Uterus (tissue), 4 donors: ENCODE measurements around the gene VAT1L. TPM values are rescaled to one million over a fixed set of nuclear protein-coding genes. Genes with fewer than 3 reads are reported as not detected.

Source experiments
- DNase-seq, 2 donors: peaks; one replicate each; pipeline ENCODE4 v3.0.0-alpha.2; 2019 to 2020
- H3K27ac ChIP-seq, 2 donors: fragments of 200-600 bp; sonication (generic); 1 replicate in 1 of 2; 2 replicates in 1 of 2; pipeline ENCODE4 v1.5.1; 2016 to 2018
- H3K27me3 ChIP-seq, 2 donors: fragments of 200-600 bp; sonication (generic); one replicate each; pipeline ENCODE4 v1.5.1; 2018 to 2019; ENCODE audit warnings: control low read depth in 1 of 2
- H3K36me3 ChIP-seq, 2 donors: fragments of 200-600 bp; sonication (generic); one replicate each; pipeline ENCODE4 v1.5.1; 2019; ENCODE audit warnings: control low read depth in 1 of 2
- H3K4me1 ChIP-seq, 2 donors: fragments of 200-600 bp; sonication (generic); one replicate each; pipeline ENCODE4 v1.5.1; 2018 to 2019; ENCODE audit warnings: control low read depth in 1 of 2
- H3K4me3 ChIP-seq, 2 donors: fragments of 200-600 bp; sonication (generic); 1 replicate in 1 of 2; 2 replicates in 1 of 2; pipeline ENCODE4 v1.5.1; 2018 to 2019; ENCODE audit warnings: mild to moderate bottlenecking in 1 of 2
- H3K9me3 ChIP-seq, 2 donors: fragments of 200-600 bp; sonication (generic); one replicate each; pipeline ENCODE4 v1.5.1; 2019; ENCODE audit warnings: control low read depth in 1 of 2
- CTCF ChIP-seq, 4 experiments: fragments of 200-600 bp in 2 of 4; fragments of 450-650 bp in 2 of 4; sonication (generic) in 2 of 4; IDR thresholded peaks; one replicate each; pipeline ENCODE4 v1.5.1; 2016 to 2019; ENCODE audit warnings: antibody characterized with exemption in 4 of 4, mild to moderate bottlenecking in 2 of 4, moderate library complexity in 1 of 4
- POLR2A ChIP-seq, 2 donors: fragments of 450-650 bp; IDR thresholded peaks; one replicate each; pipeline ENCODE4 v1.6.1; 2016; ENCODE audit warnings: antibody characterized with exemption in 2 of 2, mild to moderate bottlenecking in 1 of 2, moderate library complexity in 1 of 2
- intact Hi-C: fragments of 100-400 bp; cut with DNase I; formaldehyde crosslinking; loops from one replicate; pipeline ENCODE4 v1.15.1; 2023; ENCODE audit warnings: low total_unique reads
- total RNA-seq, 4 donors: library from RNA; depleted of rRNA in 3 of 4; stranded (reverse); fragments of >200 nt in 3 of 4; gene quantifications; one replicate each; pipeline versions ENCODE4 v1.1.0 to v1.2.4, GENCODE V29; 2014 to 2023
- donor health status: DM: yes; HTN: yes; CAD: no.

Gene VAT1L
- total RNA-seq, 4 donors from 2014 or later, result 0.29 to 3.8 (median 1.7) TPM

GRCh38 chr16:77895962-77896361 is 107.6 kb downstream of the VAT1L start:
- H3K4me3 ChIP-seq, result no peak overlapping the region
- no peak overlapping the region for H3K27ac ChIP-seq
- no peaks in the 10 kb centered on the region for H3K27me3 ChIP-seq
- no peaks in the 10 kb centered on the region for H3K4me1 ChIP-seq
- TF ChIP-seq POLR2A (IDR thresholded peaks at IDR 0.05), result no peak
- no peak for TF ChIP-seq CTCF (IDR thresholded peaks at IDR 0.05)
- DNase-seq, result no peak
- intact Hi-C loops, result no loop called here
- no peaks in the 10 kb centered on the region for H3K36me3 ChIP-seq
- no peaks in the 10 kb centered on the region for H3K9me3 ChIP-seq

GRCh38 chr16:77896415-77897128 is 108.2 kb downstream of the VAT1L start:
- Histone ChIP-seq H3K27me3 (no peaks in the 10 kb centered on the region), H3K4me1 (no peaks in the 10 kb centered on the region), H3K36me3 (no peaks in the 10 kb centered on the region), H3K27ac (no peak overlapping the region), H3K4me3 (no peak overlapping the region), H3K9me3 (no peaks in the 10 kb centered on the region)
- TF ChIP-seq POLR2A (IDR thresholded peaks at IDR 0.05) (no peak), CTCF (IDR thresholded peaks at IDR 0.05) (no peak)
- intact Hi-C loops, result no loop called here
- DNase-seq, result no peak

- TF ChIP-seq CTCF (IDR thresholded peaks at IDR 0.05) (no peak), POLR2A (IDR thresholded peaks at IDR 0.05) (no peak)
- no peaks in the 10 kb centered on the region for H3K4me1 ChIP-seq
- no peaks in the 10 kb centered on the region for H3K36me3 ChIP-seq
- no peaks in the 10 kb centered on the region for H3K27me3 ChIP-seq
- intact Hi-C loops, result no loop called here
- no peak for DNase-seq
- no peak overlapping the region for H3K4me3 ChIP-seq
- H3K27ac ChIP-seq, result no peak overlapping the region
- no peaks in the 10 kb centered on the region for H3K9me3 ChIP-seq
These were observed 108.7 kb downstream of the VAT1L start for GRCh38 chr16:77897129-77897437.

- no peak for DNase-seq
- intact Hi-C loops, result no loop called here
- no peak overlapping the region for H3K27ac ChIP-seq
- H3K4me1 ChIP-seq, result no peaks in the 10 kb centered on the region
- H3K36me3 ChIP-seq, result no peaks in the 10 kb centered on the region
- no peak overlapping the region for H3K4me3 ChIP-seq
- no peaks in the 10 kb centered on the region for H3K27me3 ChIP-seq
- TF ChIP-seq POLR2A (IDR thresholded peaks at IDR 0.05) (no peak), CTCF (IDR thresholded peaks at IDR 0.05) (no peak)
- no peaks in the 10 kb centered on the region for H3K9me3 ChIP-seq
These were observed 109.7 kb downstream of the VAT1L start for GRCh38 chr16:77897831-77898605.

GRCh38 chr16:77898671-77899211 is 110.4 kb downstream of the VAT1L start:
- no peak for DNase-seq
- H3K4me1 ChIP-seq, result no peaks in the 10 kb centered on the region
- H3K4me3 ChIP-seq, result no peak overlapping the region
- TF ChIP-seq POLR2A (IDR thresholded peaks at IDR 0.05) (no peak), CTCF (IDR thresholded peaks at IDR 0.05) (no peak)
- intact Hi-C loops, result no loop called here
- no peak overlapping the region for H3K27ac ChIP-seq
- H3K36me3 ChIP-seq, result no peaks in the 10 kb centered on the region
- H3K9me3 ChIP-seq, result no peaks in the 10 kb centered on the region
- H3K27me3 ChIP-seq, result no peaks in the 10 kb centered on the region
